SIG-M5 (cell line): ENCODE data around the gene AQP6.

ENCODE experiments used
- DNase-seq: peaks from one replicate; lab custom pipeline; 2025; lab: John Stamatoyannopoulos, UW

The AQP6 gene

GRCh38 chr12:49972641-49973360 is at the start of gene AQP6:
Gene AQP6, plus strand, starts transcription at chr12:49972947. Its CDS starts 227 bp downstream, at chr12:49973174.
- DNase-seq, result no peak

- DNase-seq, result no peak
Measured at GRCh38 chr12:49923035-49923644, 49.6 kb upstream of the AQP6 start.

- no peak for DNase-seq
Measured at GRCh38 chr12:49923880-49924556, 48.7 kb upstream of the AQP6 start.

GRCh38 chr12:49924628-49925246 is 48.0 kb upstream of the AQP6 start:
- no peak for DNase-seq

GRCh38 chr12:49925433-49926204 is 47.1 kb upstream of the AQP6 start:
- no peak for DNase-seq

GRCh38 chr12:49928471-49928870 is 44.3 kb upstream of the AQP6 start:
- DNase-seq, result no peak

- DNase-seq, result no peak
Measured at GRCh38 chr12:49929581-49929980, 43.2 kb upstream of the AQP6 start.

GRCh38 chr12:49930515-49931288 is 42.0 kb upstream of the AQP6 start:
- no peak for DNase-seq

GRCh38 chr12:49932023-49932422 is 40.7 kb upstream of the AQP6 start:
- no peak for DNase-seq

- DNase-seq, result no peak
Measured at GRCh38 chr12:49932533-49933130, 40.1 kb upstream of the AQP6 start.

GRCh38 chr12:49933796-49934195 is 39.0 kb upstream of the AQP6 start:
- no peak for DNase-seq

GRCh38 chr12:49934505-49934904 is 38.2 kb upstream of the AQP6 start:
- DNase-seq, result no peak

GRCh38 chr12:49936925-49937324 is 35.8 kb upstream of the AQP6 start:
- no peak for DNase-seq

GRCh38 chr12:49937639-49938300 is 35.0 kb upstream of the AQP6 start:
- DNase-seq, result no peak

- DNase-seq, result no peak
Measured at GRCh38 chr12:49939307-49939706, 33.4 kb upstream of the AQP6 start.

- DNase-seq, result no peak
Measured at GRCh38 chr12:49939707-49940106, 33.0 kb upstream of the AQP6 start.

GRCh38 chr12:49941556-49942511 is 30.9 kb upstream of the AQP6 start:
- DNase-seq, result no peak

GRCh38 chr12:49942512-49942893 is 30.2 kb upstream of the AQP6 start:
- no peak for DNase-seq
